Naive thymus-derived CD8-positive, alpha-beta T cell (primary cell): ENCODE data around the gene PLAU. TPM values are rescaled to one million over a fixed set of nuclear protein-coding genes. Genes with fewer than 3 reads are reported as not detected.
"Not testable (repeated sequence)": the region's sequence is repeated elsewhere in the genome, so short reads cannot be mapped to it uniquely, and the experiment has no call there.

Experiments
- ATAC-seq, 2 donors: fragments of 150-1000 bp; cut with Tn5 transposase in 1 of 2; sonication (Bioruptor Pico), chemical (Tn5 transposase) in 1 of 2; 1 replicate in 1 of 2; 2 replicates in 1 of 2; pipeline ENCODE4 v1.10.0; 2021; ENCODE audit warnings: mild to moderate bottlenecking in 2 of 2, moderate library complexity in 2 of 2
- POLR2A ChIA-PET: fragments of 350-600 bp; sonication (Branson Sonifier 250); formaldehyde crosslinking; loops from one replicate; lab custom pipeline; 2021; ENCODE audit warnings: antibody characterized with exemption; lab: Charles Lee
- DNase-seq, 10 donors: peaks; one replicate each; pipeline versions ENCODE4 v3.0.0 to v3.0.0-alpha.2; 2020 to 2022
- H3K27ac Mint-ChIP-seq, 10 donors: one replicate each; pipeline ENCODE4 v1.8.0; 2020 to 2022; ENCODE audit warnings: mild to moderate bottlenecking in 10 of 10, mixed read lengths in 10 of 10, moderate library complexity in 4 of 10, inconsistent platforms in 1 of 10
- H3K27me3 Mint-ChIP-seq, 5 donors: one replicate each; pipeline ENCODE4 v1.8.0; 2021 to 2022; ENCODE audit warnings: mixed read lengths in 5 of 5
- H3K36me3 Mint-ChIP-seq, 3 donors: one replicate each; pipeline ENCODE4 v1.8.0; 2020 to 2022; ENCODE audit warnings: mixed read lengths in 3 of 3, mild to moderate bottlenecking in 2 of 3, inconsistent platforms in 1 of 3
- H3K4me1 Mint-ChIP-seq, 4 donors: one replicate each; pipeline ENCODE4 v1.8.0; 2021 to 2022; ENCODE audit warnings: mixed read lengths in 4 of 4
- H3K4me3 Mint-ChIP-seq, 10 donors: one replicate each; pipeline ENCODE4 v1.8.0; 2020 to 2022; ENCODE audit warnings: mild to moderate bottlenecking in 10 of 10, mixed read lengths in 10 of 10, moderate library complexity in 6 of 10, inconsistent platforms in 1 of 10
- H3K9me3 Mint-ChIP-seq, 9 donors: one replicate each; pipeline ENCODE4 v1.8.0; 2020 to 2022; ENCODE audit warnings: mixed read lengths in 9 of 9, mild to moderate bottlenecking in 3 of 9, inconsistent platforms in 1 of 9, moderate library complexity in 1 of 9
- polyA plus RNA-seq, 3 donors: library from polyadenylated mRNA; unstranded; fragments of 300-500 nt; fragmentation: Illumina TruSeq; gene quantifications; one replicate each; pipeline ENCODE4 v1.2.3, GENCODE V29; 2021
- total RNA-seq, 8 experiments: library from RNA in 2 of 8; stranded (reverse) in 2 of 8; gene quantifications; one replicate each; pipeline ENCODE4 v1.2.3 and lab custom pipeline; 2021 to 2026

Gene PLAU
- total and polyA plus RNA-seq, 5 experiments from 2014 or later: 0.26 to 0.30 TPM; not detected in 3

DNA sequence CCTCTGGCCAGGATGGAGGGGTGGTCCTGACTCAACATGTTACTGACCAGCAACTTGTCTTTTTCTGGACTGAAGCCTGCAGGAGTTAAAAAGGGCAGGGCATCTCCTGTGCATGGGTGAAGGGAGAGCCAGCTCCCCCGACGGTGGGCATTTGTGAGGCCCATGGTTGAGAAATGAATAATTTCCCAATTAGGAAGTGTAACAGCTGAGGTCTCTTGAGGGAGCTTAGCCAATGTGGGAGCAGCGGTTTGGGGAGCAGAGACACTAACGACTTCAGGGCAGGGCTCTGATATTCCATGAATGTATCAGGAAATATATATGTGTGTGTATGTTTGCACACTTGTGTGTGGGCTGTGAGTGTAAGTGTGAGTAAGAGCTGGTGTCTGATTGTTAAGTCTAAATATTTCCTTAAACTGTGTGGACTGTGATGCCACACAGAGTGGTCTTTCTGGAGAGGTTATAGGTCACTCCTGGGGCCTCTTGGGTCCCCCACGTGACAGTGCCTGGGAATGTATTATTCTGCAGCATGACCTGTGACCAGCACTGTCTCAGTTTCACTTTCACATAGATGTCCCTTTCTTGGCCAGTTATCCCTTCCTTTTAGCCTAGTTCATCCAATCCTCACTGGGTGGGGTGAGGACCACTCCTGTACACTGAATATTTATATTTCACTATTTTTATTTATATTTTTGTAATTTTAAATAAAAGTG, 6.0 kb downstream of the PLAU start:
- no peaks in the 10 kb centered on the region for H3K36me3 Mint-ChIP-seq
- H3K27ac Mint-ChIP-seq: no peak overlapping the region
- POLR2A ChIA-PET: no interaction called here
- ATAC-seq (no peak), DNase-seq (no peak)
- peaks cover 9 to 21% (median 17%) of the 10 kb centered on the region in 4 donors for H3K4me1 Mint-ChIP-seq
- peaks cover 0 to 14% (median 2%) of the 10 kb centered on the region in 9 donors for H3K9me3 Mint-ChIP-seq
- peaks cover 15 to 56% (median 36%) of the 10 kb centered on the region in 5 donors for H3K27me3 Mint-ChIP-seq
- H3K4me3 Mint-ChIP-seq: no peak overlapping the region

DNA sequence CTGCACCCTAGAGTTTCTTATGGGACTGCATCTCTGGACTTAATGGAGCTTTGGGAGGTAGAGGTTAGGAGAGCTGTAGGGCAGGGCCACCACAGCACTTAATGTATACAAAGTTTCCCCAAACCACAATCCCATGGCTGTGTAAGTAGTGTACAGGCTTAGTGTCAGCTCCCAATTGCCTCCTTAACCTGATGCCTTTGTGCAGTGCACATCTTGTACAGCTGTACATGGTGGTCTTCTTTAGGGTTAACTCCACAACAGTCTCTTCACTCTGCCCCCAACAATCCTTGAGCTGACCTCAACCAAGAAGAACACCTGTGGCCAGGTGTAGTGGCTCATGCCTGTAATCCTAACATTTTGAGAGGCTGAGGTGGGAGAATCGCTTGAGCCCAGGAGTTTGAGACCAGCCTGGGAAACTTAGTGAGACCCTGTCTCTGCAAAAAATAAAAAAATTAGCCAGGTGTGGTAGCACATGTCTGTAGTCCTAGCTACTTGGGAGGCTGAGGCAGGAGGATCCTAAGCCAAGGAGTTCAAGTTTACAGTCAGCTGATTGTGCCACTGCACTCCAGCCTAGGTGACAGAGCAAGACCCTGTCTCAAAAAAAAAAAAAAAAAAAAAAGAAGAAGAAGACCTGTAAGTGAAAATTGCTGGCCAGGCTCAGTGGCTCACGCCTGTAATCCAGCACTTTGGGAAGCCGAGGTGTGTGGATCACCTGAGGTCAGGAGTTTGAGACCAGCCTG, 6.8 kb downstream of the PLAU start:
- POLR2A ChIA-PET: no interaction called here
- H3K4me1 Mint-ChIP-seq: peaks cover 13 to 27% (median 23%) of the 10 kb centered on the region in 4 donors
- H3K27ac Mint-ChIP-seq: no peak overlapping the region
- peaks cover 16 to 56% (median 35%) of the 10 kb centered on the region in 5 donors for H3K27me3 Mint-ChIP-seq
- DNase-seq (no peak), ATAC-seq (no peak)
- H3K9me3 Mint-ChIP-seq: peaks cover 0 to 14% (median 2%) of the 10 kb centered on the region in 9 donors
- H3K36me3 Mint-ChIP-seq: no peaks in the 10 kb centered on the region
- peak overlapping the region in 1 of 10 donors; percentile 54 for H3K4me3 Mint-ChIP-seq

DNA sequence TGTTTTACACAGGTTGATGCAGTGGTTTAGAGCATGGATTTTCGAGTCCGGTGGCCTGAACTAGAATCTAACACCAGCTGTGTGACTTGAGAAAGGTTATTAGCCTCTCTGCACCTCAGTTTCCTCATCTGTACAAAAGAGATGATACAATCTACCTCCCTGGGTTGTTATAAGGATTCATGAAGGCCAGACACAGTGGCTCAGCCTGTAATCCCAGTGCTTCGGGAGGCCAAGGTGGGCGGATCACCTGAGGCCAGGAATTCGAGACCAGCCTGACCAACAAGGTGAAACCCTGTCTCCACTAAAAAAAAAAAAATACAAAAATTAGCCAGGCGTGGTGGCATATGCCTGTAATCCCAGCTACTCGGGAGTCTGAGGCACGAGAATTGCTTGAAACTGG, 8.5 kb downstream of the PLAU start:
- POLR2A ChIA-PET: interaction anchor here (0.7 to 1.2 kb wide), 3 partner anchors 37 to 155 kb away, joined by 3 to 4 read pairs (median 3); no protein-coding TSS in a partner anchor
- H3K27ac Mint-ChIP-seq, H3K36me3 Mint-ChIP-seq, ATAC-seq, DNase-seq, H3K4me3 Mint-ChIP-seq: not testable (repeated sequence)
- H3K27me3 Mint-ChIP-seq: peaks cover 22 to 56% (median 34%) of the 10 kb centered on the region in 5 donors
- H3K9me3 Mint-ChIP-seq: peaks cover 0 to 14% (median 2%) of the 10 kb centered on the region in 9 donors
- H3K4me1 Mint-ChIP-seq: peaks cover 16 to 35% (median 32%) of the 10 kb centered on the region in 4 donors

DNA sequence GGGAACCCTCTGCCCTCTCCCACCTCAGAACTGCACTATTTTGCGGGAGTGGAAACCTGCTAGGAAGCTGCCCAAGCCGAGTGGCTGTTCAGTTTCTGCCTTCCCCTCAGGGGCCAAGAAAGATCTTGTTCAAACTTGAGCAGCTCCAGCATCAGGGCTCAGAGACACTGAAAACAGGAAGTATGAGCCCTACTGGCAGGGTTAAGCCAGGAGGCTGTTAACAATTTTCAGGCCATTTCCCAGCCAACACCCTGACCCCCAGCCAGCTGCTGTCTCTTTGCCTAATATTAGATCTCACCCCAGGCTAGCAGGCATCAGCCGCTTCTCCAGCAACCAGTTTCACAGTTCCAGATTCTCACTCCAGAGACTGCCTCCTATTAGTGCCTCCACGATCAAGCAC, 9.2 kb downstream of the PLAU start:
- H3K4me3 Mint-ChIP-seq: peak overlapping the region in 3 of 10 donors; percentile 5 to 20 (median 16)
- H3K9me3 Mint-ChIP-seq: peaks cover 0 to 14% (median 2%) of the 10 kb centered on the region in 9 donors
- H3K27me3 Mint-ChIP-seq: peaks cover 25 to 56% (median 34%) of the 10 kb centered on the region in 5 donors
- DNase-seq (peak in 3 of 10 donors; percentile 20 to 40 (median 29)), ATAC-seq (peak; percentile 36 to 40)
- H3K27ac Mint-ChIP-seq: no peak overlapping the region
- no peaks in the 10 kb centered on the region for H3K36me3 Mint-ChIP-seq
- POLR2A ChIA-PET: interaction anchor here (0.7 to 1.2 kb wide), 4 partner anchors 36 to 155 kb away, joined by 3 to 4 read pairs (median 3); no protein-coding TSS in a partner anchor
- H3K4me1 Mint-ChIP-seq: peaks cover 20 to 40% (median 32%) of the 10 kb centered on the region in 4 donors

- DNase-seq (peak in 7 of 10 donors; percentile 13 to 81 (median 56)), ATAC-seq (peak; percentile 97 to 98)
- Mint-ChIP-seq H3K27me3 (peaks cover 31 to 58% (median 31%) of the 10 kb centered on the region in 5 donors), H3K27ac (peak overlapping the region in 1 of 10 donors; percentile 24), H3K4me3 (peak overlapping the region; percentile 41 to 79 (median 66)), H3K36me3 (no peaks in the 10 kb centered on the region), H3K4me1 (peaks cover 22 to 40% (median 33%) of the 10 kb centered on the region in 4 donors), H3K9me3 (peaks cover 0 to 14% (median 2%) of the 10 kb centered on the region in 9 donors)
- POLR2A ChIA-PET: interaction anchor here (1.0 kb wide), 1 partner anchor 36 kb away, joined by 5 read pairs; no protein-coding TSS in a partner anchor
Observed at GRCh38 chr10:73922007-73922863, 11.3 kb downstream of the PLAU start.

- peaks cover 22 to 40% (median 33%) of the 10 kb centered on the region in 4 donors for H3K4me1 Mint-ChIP-seq
- POLR2A ChIA-PET: no interaction called here
- peaks cover 34 to 59% (median 37%) of the 10 kb centered on the region in 5 donors for H3K27me3 Mint-ChIP-seq
- H3K36me3 Mint-ChIP-seq: no peaks in the 10 kb centered on the region
- H3K27ac Mint-ChIP-seq: no peak overlapping the region
- H3K4me3 Mint-ChIP-seq: peak overlapping the region in 4 of 10 donors; percentile 23 to 70 (median 42)
- DNase-seq (no peak), ATAC-seq (no peak)
- H3K9me3 Mint-ChIP-seq: peaks cover 0 to 11% (median 2%) of the 10 kb centered on the region in 9 donors
Observed at GRCh38 chr10:73922864-73923133, 11.9 kb downstream of the PLAU start.

DNA sequence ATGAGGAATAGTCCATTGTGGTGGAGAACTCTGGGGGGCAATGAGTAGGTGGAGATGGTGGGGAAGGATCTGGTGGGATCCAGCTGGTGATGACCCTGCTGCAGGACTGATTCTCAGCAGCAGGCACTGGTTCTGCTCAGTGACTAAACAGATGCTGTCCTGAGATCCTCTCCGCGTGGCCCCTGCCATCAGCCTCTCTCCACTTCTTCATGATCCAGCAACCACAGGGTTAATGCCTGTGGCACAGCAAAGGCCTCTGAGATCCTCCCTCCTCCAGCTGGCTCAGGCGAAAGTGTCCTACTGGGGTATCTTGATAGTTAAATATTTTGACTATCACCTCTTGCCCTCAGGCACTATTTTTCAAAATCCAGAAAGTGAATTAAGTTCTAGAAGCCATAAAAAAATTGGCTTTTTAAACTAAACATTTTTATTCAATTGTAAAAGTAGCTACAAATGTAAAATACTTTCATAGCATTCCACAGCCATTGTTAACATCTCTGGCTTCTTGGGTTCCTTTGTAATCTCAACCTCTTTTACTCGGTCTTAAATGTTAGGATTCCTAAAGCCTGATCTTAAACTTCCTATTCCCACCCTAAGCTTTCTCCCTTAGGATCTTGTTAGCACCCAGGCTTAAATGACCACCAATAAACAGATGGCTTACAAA, 13.1 kb downstream of the PLAU start:
- DNase-seq (no peak), ATAC-seq (no peak)
- H3K27ac Mint-ChIP-seq: no peak overlapping the region
- no peak overlapping the region for H3K4me3 Mint-ChIP-seq
- peaks cover 34 to 63% (median 41%) of the 10 kb centered on the region in 5 donors for H3K27me3 Mint-ChIP-seq
- peaks cover 22 to 40% (median 33%) of the 10 kb centered on the region in 4 donors for H3K4me1 Mint-ChIP-seq
- no peaks in the 10 kb centered on the region for H3K36me3 Mint-ChIP-seq
- peaks cover 0 to 5% (median 0%) of the 10 kb centered on the region in 9 donors for H3K9me3 Mint-ChIP-seq
- POLR2A ChIA-PET: interaction anchor here (0.6 kb wide), 1 partner anchor 1267 kb away, joined by 3 read pairs; no protein-coding TSS in a partner anchor

GRCh38 chr10:73924935-73925334, 14.0 kb downstream of the PLAU start:
- Mint-ChIP-seq H3K4me1 (peaks cover 21 to 37% (median 30%) of the 10 kb centered on the region in 4 donors), H3K9me3 (peaks cover 0 to 3% (median 0%) of the 10 kb centered on the region in 9 donors), H3K36me3 (no peaks in the 10 kb centered on the region), H3K27ac (peak overlapping the region in 1 of 10 donors; percentile 29), H3K4me3 (no peak overlapping the region), H3K27me3 (peaks cover 33 to 72% (median 45%) of the 10 kb centered on the region in 5 donors)
- ATAC-seq: no peak
- DNase-seq: no peak
- POLR2A ChIA-PET: no interaction called here

DNA sequence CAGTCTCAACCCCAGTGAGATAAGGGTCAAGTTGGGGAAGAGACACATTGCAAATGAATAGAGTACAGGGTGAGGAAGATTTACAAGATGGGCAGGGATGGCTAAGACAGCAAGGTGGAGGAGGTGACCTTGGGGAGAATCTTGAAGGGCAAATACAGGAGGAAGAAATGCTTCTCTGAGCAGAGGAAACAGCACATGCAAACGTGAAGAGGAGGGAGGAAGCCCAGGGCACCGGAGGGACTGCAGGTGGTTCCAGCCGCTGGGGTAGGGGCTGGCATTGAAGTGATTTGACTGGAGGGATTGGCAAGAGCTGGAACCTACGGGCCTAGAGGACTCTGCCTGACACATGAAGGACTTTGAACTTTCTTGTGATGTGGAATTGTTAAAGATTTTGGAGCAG, 14.6 kb downstream of the PLAU start:
- no peak for DNase-seq
- no peaks in the 10 kb centered on the region for H3K9me3 Mint-ChIP-seq
- no peak overlapping the region for H3K27ac Mint-ChIP-seq
- H3K36me3 Mint-ChIP-seq: no peaks in the 10 kb centered on the region
- POLR2A ChIA-PET: no interaction called here
- peaks cover 17 to 31% (median 26%) of the 10 kb centered on the region in 4 donors for H3K4me1 Mint-ChIP-seq
- no peak for ATAC-seq
- no peak overlapping the region for H3K4me3 Mint-ChIP-seq
- H3K27me3 Mint-ChIP-seq: peaks cover 32 to 78% (median 45%) of the 10 kb centered on the region in 5 donors

GRCh38 chr10:73926152-73926764, 15.3 kb downstream of the PLAU start:
- H3K36me3 Mint-ChIP-seq: no peaks in the 10 kb centered on the region
- H3K9me3 Mint-ChIP-seq: no peaks in the 10 kb centered on the region
- ATAC-seq (no peak), DNase-seq (no peak)
- POLR2A ChIA-PET: no interaction called here
- no peak overlapping the region for H3K4me3 Mint-ChIP-seq
- H3K4me1 Mint-ChIP-seq: peaks cover 17 to 31% (median 22%) of the 10 kb centered on the region in 4 donors
- peaks cover 32 to 84% (median 45%) of the 10 kb centered on the region in 5 donors for H3K27me3 Mint-ChIP-seq
- peak overlapping the region in 1 of 10 donors; percentile 54 for H3K27ac Mint-ChIP-seq

DNA sequence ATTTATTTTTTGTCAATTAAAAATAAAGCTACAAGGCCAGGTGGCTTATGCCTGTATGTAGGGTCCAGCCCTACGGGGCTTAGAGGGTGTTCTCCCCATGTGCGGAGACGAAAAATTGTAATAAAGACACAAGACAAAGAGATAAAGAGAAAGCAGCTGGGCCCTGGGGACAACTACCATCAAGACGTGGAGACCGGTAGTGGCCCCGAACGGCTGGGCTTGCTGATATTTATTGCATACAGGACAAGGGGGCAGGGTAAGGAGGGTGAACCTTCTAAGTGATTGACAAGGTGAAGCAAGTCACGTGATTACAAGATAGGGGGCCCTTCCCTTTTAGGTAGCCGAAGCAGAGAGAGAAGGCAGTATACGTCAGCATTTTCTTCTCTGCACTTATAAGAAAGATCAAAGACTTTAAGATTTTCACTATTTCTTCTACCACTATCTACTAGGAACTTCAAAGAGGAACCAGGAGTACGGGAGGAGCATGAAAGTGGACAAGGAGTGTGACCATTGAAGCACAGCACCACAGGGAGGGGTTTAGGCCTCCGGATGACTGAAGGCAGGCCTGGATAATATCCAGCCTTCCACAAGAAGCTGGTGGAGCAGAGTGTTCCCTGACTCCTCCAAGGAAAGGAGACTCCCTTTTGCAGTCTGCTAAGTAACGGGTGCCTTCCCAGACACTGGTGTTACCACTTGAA, 19.8 kb downstream of the PLAU start:
- H3K36me3 Mint-ChIP-seq, ATAC-seq, H3K4me3 Mint-ChIP-seq, H3K9me3 Mint-ChIP-seq, DNase-seq, POLR2A ChIA-PET: not testable (repeated sequence)
- Mint-ChIP-seq H3K4me1 (peaks cover 5 to 16% (median 9%) of the 10 kb centered on the region in 4 donors), H3K27me3 (peaks cover 8 to 60% (median 26%) of the 10 kb centered on the region in 5 donors), H3K27ac (peak overlapping the region in 1 of 10 donors; percentile 6)
